ENCODE measurements around the gene APMAP.
"Not testable (repeated sequence)": the region's sequence is repeated elsewhere in the genome, so short reads cannot be mapped to it uniquely, and the experiment has no call there.

APMAP gene

GRCh38 chr20:24951536-24952083 is 40.9 kb downstream of the APMAP start:
- DNase-seq (ENCODE audit: low spot score), result no peak

GRCh38 chr20:24950836-24951525 is 41.6 kb downstream of the APMAP start:
- DNase-seq (ENCODE audit: low spot score), result no peak

- no peak for DNase-seq (ENCODE audit: low spot score)
Observed at GRCh38 chr20:24950128-24950835, 42.3 kb downstream of the APMAP start.

GRCh38 chr20:24949756-24950127 is 42.8 kb downstream of the APMAP start:
- no peak for DNase-seq (ENCODE audit: low spot score)

- DNase-seq (ENCODE audit: low spot score), result no peak
Observed at GRCh38 chr20:24948939-24949679, 43.4 kb downstream of the APMAP start, which contains the start of gene CST7. TSS of gene CST7 (plus strand) at chr20:24949269. CDS start at chr20:24949506, 237 bp downstream.

GRCh38 chr20:24948396-24948938 is 44.1 kb downstream of the APMAP start:
- DNase-seq (ENCODE audit: low spot score), result not testable (repeated sequence)

- not testable (repeated sequence) for DNase-seq (ENCODE audit: low spot score)
Observed at GRCh38 chr20:24946376-24946775, 46.2 kb downstream of the APMAP start.

GRCh38 chr20:24943731-24944130 is 48.8 kb downstream of the APMAP start:
- DNase-seq (ENCODE audit: low spot score), result no peak

- DNase-seq (ENCODE audit: low spot score), result no peak
Observed at GRCh38 chr20:24943196-24943595, 49.4 kb downstream of the APMAP start.

- DNase-seq (ENCODE audit: low spot score), result no peak
Observed at GRCh38 chr20:24942679-24943078, 49.9 kb downstream of the APMAP start.

- DNase-seq (ENCODE audit: low spot score), result no peak
Observed at GRCh38 chr20:24939036-24939435, 53.5 kb downstream of the APMAP start.

- DNase-seq (ENCODE audit: low spot score), result no peak
Observed at GRCh38 chr20:24938498-24938897, 54.1 kb downstream of the APMAP start.

GRCh38 chr20:24937579-24937978 is 55.0 kb downstream of the APMAP start:
- no peak for DNase-seq (ENCODE audit: low spot score)

- no peak for DNase-seq (ENCODE audit: low spot score)
Observed at GRCh38 chr20:24936526-24937407, 55.8 kb downstream of the APMAP start.

GRCh38 chr20:24935766-24936525 is 56.6 kb downstream of the APMAP start:
- DNase-seq (ENCODE audit: low spot score), result no peak

GRCh38 chr20:24935140-24935539 is 57.4 kb downstream of the APMAP start:
- no peak for DNase-seq (ENCODE audit: low spot score)

- no peak for DNase-seq (ENCODE audit: low spot score)
Observed at GRCh38 chr20:24934716-24935115, 57.8 kb downstream of the APMAP start.

GRCh38 chr20:24934101-24934661 is 58.4 kb downstream of the APMAP start:
- no peak for DNase-seq (ENCODE audit: low spot score)

- no peak for DNase-seq (ENCODE audit: low spot score)
Observed at GRCh38 chr20:24933266-24933908, 59.2 kb downstream of the APMAP start.

GRCh38 chr20:24931893-24932292 is 60.7 kb downstream of the APMAP start:
- not testable (repeated sequence) for DNase-seq (ENCODE audit: low spot score)

Measured in AG08395 (cell line).